ENCODE measurements around the gene GAK.

- no peak for TF ChIP-seq CTCF (IDR thresholded peaks at IDR 0.05)
- no peak for TF ChIP-seq POLR2A (IDR thresholded peaks at IDR 0.05; ENCODE audit: low read depth)
- no peak for TF ChIP-seq EP300 (IDR thresholded peaks at IDR 0.05)
- TF ChIP-seq POLR2AphosphoS5 (IDR thresholded peaks at IDR 0.05): no peak
Measured at GRCh38 chr4:898123-898522, 34.0 kb downstream of the GAK start.

Data from esophagus muscularis mucosa (tissue), 4 donors.